HepG2 (cell line): ENCODE measurements around the gene NET1. TPM values are rescaled to one million over a fixed set of nuclear protein-coding genes. Genes with fewer than 3 reads are reported as not detected.
A peak's percentile ranks its signal among the peaks of the same experiment; 100 is the strongest.

Experiments
- CAMTA2 ChIP-seq: sonication (generic); formaldehyde crosslinking; IDR thresholded peaks from 2 replicates; pipeline ENCODE4 v1.4.0; 2020; ENCODE audit warnings: mild to moderate bottlenecking, missing genetic modification reagents, borderline replicate concordance
- CEBPB ChIP-seq: IDR thresholded peaks from 2 replicates; pipeline ENCODE4 v1.6.1; 2011; ENCODE audit warnings: low read depth, low read length, improper control_type of control experiment, borderline replicate concordance
- DR1 ChIP-seq: sonication (generic); formaldehyde crosslinking; IDR thresholded peaks from 2 replicates; pipeline ENCODE4 v1.8.0; 2021; ENCODE audit warnings: mild to moderate bottlenecking, missing genetic modification reagents, inconsistent platforms
- NONO ChIP-seq, 2 experiments: fragments of 450-650 bp in 1 of 2; sonication (generic) in 1 of 2; formaldehyde crosslinking in 1 of 2; IDR thresholded peaks in 1 of 2; conservative IDR thresholded peaks in 1 of 2; 2 replicates each; pipeline versions ENCODE4 v1.6.1 to v1.8.0; 2017 to 2022; ENCODE audit warnings: mild to moderate bottlenecking in 1 of 2, missing genetic modification reagents in 1 of 2, moderate library complexity in 1 of 2
- PHB2 ChIP-seq: fragments of 450-650 bp; IDR thresholded peaks from 2 replicates; pipeline ENCODE4 v1.6.1; 2018; ENCODE audit not compliant: partially characterized antibody
- SAFB2 ChIP-seq: sonication (generic); formaldehyde crosslinking; IDR thresholded peaks from 2 replicates; pipeline ENCODE4 v1.5.1; 2020; ENCODE audit warnings: missing genetic modification reagents, low read depth, mild to moderate bottlenecking, borderline replicate concordance
- SMAD3 ChIP-seq: sonication (generic); formaldehyde crosslinking; IDR thresholded peaks from 2 replicates; pipeline ENCODE4 v1.4.0; 2020; ENCODE audit warnings: missing genetic modification reagents
- YEATS2 ChIP-seq: sonication (generic); formaldehyde crosslinking; IDR thresholded peaks from 2 replicates; pipeline ENCODE4 v1.4.0; 2020; ENCODE audit warnings: missing genetic modification reagents, borderline replicate concordance
- ZNF124 ChIP-seq: sonication (generic); formaldehyde crosslinking; IDR thresholded peaks from 2 replicates; pipeline ENCODE4 v1.4.0; 2020; ENCODE audit warnings: missing genetic modification reagents
- ZNF143 ChIP-seq: sonication (generic); formaldehyde crosslinking; IDR thresholded peaks from 2 replicates; pipeline ENCODE4 v1.4.0; 2020; ENCODE audit warnings: missing genetic modification reagents
- ZNF205 ChIP-seq: IDR thresholded peaks from 2 replicates; pipeline ENCODE4 v1.6.1; 2018; ENCODE audit warnings: missing biosample characterization, missing genetic modification reagents
- ZNF616 ChIP-seq: sonication (generic); formaldehyde crosslinking; IDR thresholded peaks from 2 replicates; pipeline ENCODE4 v1.5.0; 2020; ENCODE audit warnings: low read depth, mild to moderate bottlenecking, missing genetic modification reagents
- ZNF710 ChIP-seq: sonication (generic); formaldehyde crosslinking; IDR thresholded peaks from 2 replicates; pipeline ENCODE4 v1.5.0; 2020; ENCODE audit warnings: mild to moderate bottlenecking, missing genetic modification reagents, borderline replicate concordance
- ZSCAN20 ChIP-seq: sonication (generic); formaldehyde crosslinking; IDR thresholded peaks from 2 replicates; pipeline ENCODE4 v1.4.0; 2020; ENCODE audit warnings: missing genetic modification reagents, mild to moderate bottlenecking, borderline replicate concordance
- polyA plus RNA-seq, 8 experiments: library from polyadenylated mRNA; depleted of rRNA in 3 of 8; stranded (reverse) in 7 of 8; unstranded in 1 of 8; fragments of >200 nt; fragmentation: Illumina TruSeq in 4 of 8; extraction: Trizol in 4 of 8; gene quantifications; 2 replicates each; pipeline versions ENCODE4 v1.2.1 to v1.2.3, GENCODE V29; 2011 to 2016; ENCODE audit warnings: low read depth in 4 of 8, missing spikeins in 1 of 8, mixed read lengths in 1 of 8; ENCODE audit not compliant: insufficient read depth in 1 of 8
- total RNA-seq, 5 experiments: library from RNA; depleted of rRNA; stranded (reverse); fragments of >200 nt; fragmentation: Illumina TruSeq; extraction: Trizol; gene quantifications; 2 replicates each; pipeline ENCODE4 v1.2.3, GENCODE V29; 2016; ENCODE audit warnings: low read depth in 1 of 5
- TF ChIP-seq, protein P1 (sequence below): IDR thresholded peaks from 2 replicates; pipeline ENCODE4 v1.6.1; 2016; ENCODE audit warnings: missing biosample characterization, missing genetic modification reagents, low read depth
- TF ChIP-seq, protein P2 (sequence below): IDR thresholded peaks from 2 replicates; pipeline ENCODE4 v1.6.1; 2012; ENCODE audit warnings: inconsistent platforms
- TF ChIP-seq, protein P3 (sequence below): sonication (generic); formaldehyde crosslinking; IDR thresholded peaks from 2 replicates; pipeline ENCODE4 v1.4.0; 2020; ENCODE audit warnings: missing genetic modification reagents, mild to moderate bottlenecking, borderline replicate concordance
- TF ChIP-seq, protein P4 (sequence below): sonication (generic); formaldehyde crosslinking; conservative IDR thresholded peaks from 2 replicates; pipeline ENCODE4 v1.4.0; 2020; ENCODE audit warnings: missing genetic modification reagents
- TF ChIP-seq, protein P5 (sequence below): sonication (generic); formaldehyde crosslinking; IDR thresholded peaks from 2 replicates; pipeline ENCODE4 v1.4.0; 2020; ENCODE audit warnings: missing genetic modification reagents

Gene NET1
- total and polyA plus RNA-seq, 2 of the 13 experiments (the other 11 are each of a cell fraction or from before 2014, with no cell fraction given): 48.1 to 65.8 TPM

DNA sequence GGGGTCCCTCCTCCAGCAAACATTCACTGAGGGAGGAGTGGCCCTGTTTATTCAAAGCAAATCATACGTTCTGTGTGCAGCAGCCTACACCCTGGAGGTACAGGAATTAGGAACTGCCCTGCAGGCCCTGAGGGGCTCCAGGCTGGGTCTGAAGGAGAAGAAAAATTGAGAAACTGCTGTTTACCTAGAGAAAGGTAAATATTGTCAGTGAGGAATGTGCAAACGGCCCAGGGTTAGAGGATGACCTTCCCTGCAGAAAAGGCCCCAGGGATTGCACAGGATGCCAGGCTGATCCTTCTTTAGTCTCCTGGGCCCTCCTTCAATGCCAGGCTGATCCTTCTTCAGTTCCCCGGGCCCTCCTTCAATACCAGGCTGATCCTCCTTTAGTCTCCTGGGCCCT is 81.3 kb downstream of the NET1 start (continued):
- TF ChIP-seq, protein P1, sequence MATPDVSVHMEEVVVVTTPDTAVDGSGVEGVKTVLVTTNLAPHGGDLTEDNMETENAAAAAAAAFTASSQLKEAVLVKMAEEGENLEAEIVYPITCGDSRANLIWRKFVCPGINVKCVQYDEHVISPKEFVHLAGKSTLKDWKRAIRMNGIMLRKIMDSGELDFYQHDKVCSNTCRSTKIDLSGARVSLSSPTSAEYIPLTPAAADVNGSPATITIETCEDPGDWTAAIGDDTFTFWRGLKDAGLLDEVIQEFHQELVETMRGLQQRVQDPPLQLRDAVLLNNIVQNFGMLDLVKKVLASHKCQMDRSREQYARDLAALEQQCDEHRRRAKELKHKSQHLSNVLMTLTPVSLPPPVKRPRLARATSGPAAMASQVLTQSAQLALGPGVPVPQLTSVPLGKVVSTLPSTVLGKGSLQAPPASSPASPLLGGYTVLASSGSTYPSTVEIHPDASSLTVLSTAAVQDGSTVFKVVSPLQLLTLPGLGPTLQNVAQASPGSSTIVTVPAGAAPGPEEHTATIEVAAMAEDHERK (CRISPR knock-in tag): no peak
- no peak for TF ChIP-seq NONO (IDR thresholded peaks at IDR 0.05)
- TF ChIP-seq NONO (CRISPR knock-in tag; conservative IDR thresholded peaks at IDR 0.05): no peak
- no peak for TF ChIP-seq SAFB2
- TF ChIP-seq ZNF205: no peak
- peak; percentile 50; the same call in 1 of the 2 replicates for TF ChIP-seq SMAD3
- TF ChIP-seq ZNF616: no peak
- TF ChIP-seq, protein P2, sequence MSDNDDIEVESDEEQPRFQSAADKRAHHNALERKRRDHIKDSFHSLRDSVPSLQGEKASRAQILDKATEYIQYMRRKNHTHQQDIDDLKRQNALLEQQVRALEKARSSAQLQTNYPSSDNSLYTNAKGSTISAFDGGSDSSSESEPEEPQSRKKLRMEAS: 0 out of 2 replicates have a peak, but pooled peaks have one; percentile 32
- TF ChIP-seq, protein P3, sequence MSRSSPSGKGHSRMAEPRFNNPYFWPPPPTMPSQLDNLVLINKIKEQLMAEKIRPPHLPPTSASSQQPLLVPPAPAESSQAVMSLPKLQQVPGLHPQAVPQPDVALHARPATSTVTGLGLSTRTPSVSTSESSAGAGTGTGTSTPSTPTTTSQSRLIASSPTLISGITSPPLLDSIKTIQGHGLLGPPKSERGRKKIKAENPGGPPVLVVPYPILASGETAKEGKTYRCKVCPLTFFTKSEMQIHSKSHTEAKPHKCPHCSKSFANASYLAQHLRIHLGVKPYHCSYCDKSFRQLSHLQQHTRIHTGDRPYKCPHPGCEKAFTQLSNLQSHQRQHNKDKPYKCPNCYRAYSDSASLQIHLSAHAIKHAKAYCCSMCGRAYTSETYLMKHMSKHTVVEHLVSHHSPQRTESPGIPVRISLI: no peak
- no peak for TF ChIP-seq DR1 (CRISPR knock-in tag)
- 0 out of 2 replicates have a peak, but pooled peaks have one; percentile 34 for TF ChIP-seq YEATS2
- peak; percentile 43; the same call in 1 of the 2 replicates for TF ChIP-seq CEBPB
- TF ChIP-seq CAMTA2 (CRISPR knock-in tag): no peak
- peak; percentile 55; the same call in 1 of the 2 replicates for TF ChIP-seq ZNF124 (CRISPR knock-in tag)
- no peak for TF ChIP-seq PHB2
- TF ChIP-seq, protein P4, sequence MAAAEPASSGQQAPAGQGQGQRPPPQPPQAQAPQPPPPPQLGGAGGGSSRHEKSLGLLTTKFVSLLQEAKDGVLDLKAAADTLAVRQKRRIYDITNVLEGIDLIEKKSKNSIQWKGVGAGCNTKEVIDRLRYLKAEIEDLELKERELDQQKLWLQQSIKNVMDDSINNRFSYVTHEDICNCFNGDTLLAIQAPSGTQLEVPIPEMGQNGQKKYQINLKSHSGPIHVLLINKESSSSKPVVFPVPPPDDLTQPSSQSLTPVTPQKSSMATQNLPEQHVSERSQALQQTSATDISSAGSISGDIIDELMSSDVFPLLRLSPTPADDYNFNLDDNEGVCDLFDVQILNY (CRISPR knock-in tag): no peak
- no peak for TF ChIP-seq ZSCAN20
- TF ChIP-seq, protein P5, sequence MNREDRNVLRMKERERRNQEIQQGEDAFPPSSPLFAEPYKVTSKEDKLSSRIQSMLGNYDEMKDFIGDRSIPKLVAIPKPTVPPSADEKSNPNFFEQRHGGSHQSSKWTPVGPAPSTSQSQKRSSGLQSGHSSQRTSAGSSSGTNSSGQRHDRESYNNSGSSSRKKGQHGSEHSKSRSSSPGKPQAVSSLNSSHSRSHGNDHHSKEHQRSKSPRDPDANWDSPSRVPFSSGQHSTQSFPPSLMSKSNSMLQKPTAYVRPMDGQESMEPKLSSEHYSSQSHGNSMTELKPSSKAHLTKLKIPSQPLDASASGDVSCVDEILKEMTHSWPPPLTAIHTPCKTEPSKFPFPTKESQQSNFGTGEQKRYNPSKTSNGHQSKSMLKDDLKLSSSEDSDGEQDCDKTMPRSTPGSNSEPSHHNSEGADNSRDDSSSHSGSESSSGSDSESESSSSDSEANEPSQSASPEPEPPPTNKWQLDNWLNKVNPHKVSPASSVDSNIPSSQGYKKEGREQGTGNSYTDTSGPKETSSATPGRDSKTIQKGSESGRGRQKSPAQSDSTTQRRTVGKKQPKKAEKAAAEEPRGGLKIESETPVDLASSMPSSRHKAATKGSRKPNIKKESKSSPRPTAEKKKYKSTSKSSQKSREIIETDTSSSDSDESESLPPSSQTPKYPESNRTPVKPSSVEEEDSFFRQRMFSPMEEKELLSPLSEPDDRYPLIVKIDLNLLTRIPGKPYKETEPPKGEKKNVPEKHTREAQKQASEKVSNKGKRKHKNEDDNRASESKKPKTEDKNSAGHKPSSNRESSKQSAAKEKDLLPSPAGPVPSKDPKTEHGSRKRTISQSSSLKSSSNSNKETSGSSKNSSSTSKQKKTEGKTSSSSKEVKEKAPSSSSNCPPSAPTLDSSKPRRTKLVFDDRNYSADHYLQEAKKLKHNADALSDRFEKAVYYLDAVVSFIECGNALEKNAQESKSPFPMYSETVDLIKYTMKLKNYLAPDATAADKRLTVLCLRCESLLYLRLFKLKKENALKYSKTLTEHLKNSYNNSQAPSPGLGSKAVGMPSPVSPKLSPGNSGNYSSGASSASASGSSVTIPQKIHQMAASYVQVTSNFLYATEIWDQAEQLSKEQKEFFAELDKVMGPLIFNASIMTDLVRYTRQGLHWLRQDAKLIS: no peak
- no peak for TF ChIP-seq ZNF710 (CRISPR knock-in tag)
- no peak for TF ChIP-seq ZNF143
